ENCODE data around the gene RNF223. TPM values are rescaled to one million over a fixed set of nuclear protein-coding genes. Genes with fewer than 3 reads are reported as not detected.

Gene RNF223
- total RNA-seq, 1 experiment from 2014 or later: 5.0 TPM

GRCh38 chr1:1054099-1054700 lies 19.9 kb downstream of the RNF223 start:
- no TSS peak for BruUV-seq (replicated peaks)
- CTCF ChIA-PET: no interaction called here
- intact Hi-C loops (cut with micrococcal nuclease; ENCODE audit: unreplicated experiment): no loop called here

GRCh38 chr1:1053682-1054081 lies 20.4 kb downstream of the RNF223 start:
- no peak for TF ChIP-seq CTCF (IDR thresholded peaks at IDR 0.05; ENCODE audit: unreplicated experiment)
- Mint-ChIP-seq H3K36me3 (ENCODE audit: insufficient read depth, unreplicated experiment) (peaks cover 64% of the 10 kb centered on the region), H3K9me3 (ENCODE audit: low read depth, unreplicated experiment) (no peaks in the 10 kb centered on the region), H3K4me1 (ENCODE audit: low read depth, unreplicated experiment) (no peaks in the 10 kb centered on the region), H3K4me3 (ENCODE audit: low read depth, unreplicated experiment) (no peak overlapping the region), H3K27ac (ENCODE audit: unreplicated experiment) (no peak overlapping the region), H3K27me3 (ENCODE audit: unreplicated experiment) (no peaks in the 10 kb centered on the region)
- DNase-seq: no peak
- CTCF ChIA-PET: no interaction called here
- no TSS peak for BruUV-seq (replicated peaks)
- intact Hi-C loops (cut with micrococcal nuclease; ENCODE audit: unreplicated experiment): no loop called here

More at GRCh38 chr1:1054099-1054700, 19.9 kb downstream of the RNF223 start:
- no peaks in the 10 kb centered on the region for H3K9me3 Mint-ChIP-seq (ENCODE audit: low read depth, unreplicated experiment)
- H3K4me3 Mint-ChIP-seq (ENCODE audit: low read depth, unreplicated experiment): no peak overlapping the region
- no peak overlapping the region for H3K27ac Mint-ChIP-seq (ENCODE audit: unreplicated experiment)
- no peaks in the 10 kb centered on the region for H3K27me3 Mint-ChIP-seq (ENCODE audit: unreplicated experiment)
- DNase-seq: no peak
- H3K36me3 Mint-ChIP-seq (ENCODE audit: insufficient read depth, unreplicated experiment): peaks cover 67% of the 10 kb centered on the region
- no peaks in the 10 kb centered on the region for H3K4me1 Mint-ChIP-seq (ENCODE audit: low read depth, unreplicated experiment)
- TF ChIP-seq CTCF (IDR thresholded peaks at IDR 0.05; ENCODE audit: unreplicated experiment): no peak

- no peak for TF ChIP-seq CTCF (IDR thresholded peaks at IDR 0.05; ENCODE audit: unreplicated experiment)
- H3K27ac Mint-ChIP-seq (ENCODE audit: unreplicated experiment): peak overlapping the region; percentile 31
- H3K27me3 Mint-ChIP-seq (ENCODE audit: unreplicated experiment): no peaks in the 10 kb centered on the region
- peak overlapping the region; percentile 3 for H3K4me3 Mint-ChIP-seq (ENCODE audit: low read depth, unreplicated experiment)
- no peaks in the 10 kb centered on the region for H3K4me1 Mint-ChIP-seq (ENCODE audit: low read depth, unreplicated experiment)
- intact Hi-C loops (cut with micrococcal nuclease; ENCODE audit: unreplicated experiment): no loop called here
- peaks cover 59% of the 10 kb centered on the region for H3K36me3 Mint-ChIP-seq (ENCODE audit: insufficient read depth, unreplicated experiment)
- CTCF ChIA-PET: no interaction called here
- no TSS peak for BruUV-seq (replicated peaks)
- DNase-seq: no peak
- no peaks in the 10 kb centered on the region for H3K9me3 Mint-ChIP-seq (ENCODE audit: low read depth, unreplicated experiment)
Observed at GRCh38 chr1:1053022-1053421, 21.1 kb downstream of the RNF223 start.

- no peak for DNase-seq
- no TSS peak for BruUV-seq (replicated peaks)
- TF ChIP-seq CTCF (IDR thresholded peaks at IDR 0.05; ENCODE audit: unreplicated experiment): no peak
- CTCF ChIA-PET: no interaction called here
- no peaks in the 10 kb centered on the region for H3K27me3 Mint-ChIP-seq (ENCODE audit: unreplicated experiment)
- no peaks in the 10 kb centered on the region for H3K9me3 Mint-ChIP-seq (ENCODE audit: low read depth, unreplicated experiment)
- peak overlapping the region; percentile 31 for H3K27ac Mint-ChIP-seq (ENCODE audit: unreplicated experiment)
- H3K4me3 Mint-ChIP-seq (ENCODE audit: low read depth, unreplicated experiment): peak overlapping the region; percentile 3
- peaks cover 55% of the 10 kb centered on the region for H3K36me3 Mint-ChIP-seq (ENCODE audit: insufficient read depth, unreplicated experiment)
- H3K4me1 Mint-ChIP-seq (ENCODE audit: low read depth, unreplicated experiment): no peaks in the 10 kb centered on the region
- intact Hi-C loops (cut with micrococcal nuclease; ENCODE audit: unreplicated experiment): no loop called here
Observed at GRCh38 chr1:1052003-1052840, 21.9 kb downstream of the RNF223 start.

Measured in Calu3 (cell line).